Small intestine (tissue), 7 donors: ENCODE results near the gene TNS2. TPM values are rescaled to one million over a fixed set of nuclear protein-coding genes. Genes with fewer than 3 reads are reported as not detected.
"Not testable (repeated sequence)": the region's sequence is repeated elsewhere in the genome, so short reads cannot be mapped to it uniquely, and the experiment has no call there.

Experiments
- DNase-seq, 2 donors: peaks; one replicate each; pipeline versions ENCODE4 v3.0.0 to v3.0.0-alpha.2; 2013
- FAIRE-seq: peaks from 2 replicates; lab custom pipeline; 2012; peaks lifted over from hg19 to GRCh38; lab: Jason Lieb, UNC
- H3K27ac ChIP-seq, 3 donors: one replicate each; pipeline ENCODE4 v1.5.1; 2013; ENCODE audit warnings: low read length in 2 of 3, mild to moderate bottlenecking in 2 of 3, control low read depth in 1 of 3, inconsistent platforms in 1 of 3, low read depth in 1 of 3, moderate library complexity in 1 of 3
- H3K27me3 ChIP-seq, 3 donors: one replicate each; pipeline ENCODE4 v1.6.1; 2013; ENCODE audit warnings: low read length in 3 of 3, inconsistent platforms in 1 of 3; ENCODE audit not compliant: control insufficient read depth in 3 of 3, insufficient read depth in 3 of 3
- H3K36me3 ChIP-seq, 3 donors: one replicate each; pipeline ENCODE4 v1.6.1; 2013; ENCODE audit warnings: low read length in 3 of 3, inconsistent platforms in 1 of 3, low read depth in 1 of 3, mild to moderate bottlenecking in 1 of 3, moderate library complexity in 1 of 3; ENCODE audit not compliant: control insufficient read depth in 3 of 3, insufficient read depth in 2 of 3
- H3K4me1 ChIP-seq, 3 donors: one replicate each; pipeline ENCODE4 v1.6.1; 2013; ENCODE audit warnings: low read length in 2 of 3, inconsistent platforms in 1 of 3, low read depth in 1 of 3, mild to moderate bottlenecking in 1 of 3, moderate library complexity in 1 of 3; ENCODE audit not compliant: control insufficient read depth in 3 of 3, insufficient read depth in 2 of 3
- H3K4me3 ChIP-seq, 3 donors: one replicate each; pipeline ENCODE4 v1.5.1; 2013; ENCODE audit warnings: low read length in 3 of 3, control low read depth in 1 of 3, inconsistent platforms in 1 of 3, low read depth in 1 of 3, mild to moderate bottlenecking in 1 of 3, moderate library complexity in 1 of 3
- H3K9me3 ChIP-seq, 2 donors: one replicate each; pipeline ENCODE4 v1.6.1; 2013; ENCODE audit warnings: low read depth in 1 of 2, low read length in 1 of 2; ENCODE audit not compliant: control insufficient read depth in 2 of 2, insufficient read depth in 1 of 2
- WGBS, 3 donors: extraction: QIAGEN DNeasy Blood & Tissue Kit; methylation state at CpG; one replicate each; pipeline ENCODE4 v1.1.7; 2013; 5-methylcytosine and 5-hydroxymethylcytosine counted together
- polyA plus RNA-seq, 4 donors: library from polyadenylated mRNA; stranded (reverse) in 3 of 4; unstranded in 1 of 4; fragments of 200-250 nt in 3 of 4; fragments of 120-200 nt in 1 of 4; gene quantifications; one replicate each; pipeline versions ENCODE4 v1.2.1 to v1.2.3, GENCODE V29; 2013
- donor health status: healthy with polysubstance abuse.
- donor health status: control.
- donor health status: control.
- donor health status: Bipolar disorder and iron deficiency.
- donor health status: healthy.

Gene TNS2
- polyA plus RNA-seq, 4 donors, result 5.8 to 52.9 (median 25.0) TPM

DNA sequence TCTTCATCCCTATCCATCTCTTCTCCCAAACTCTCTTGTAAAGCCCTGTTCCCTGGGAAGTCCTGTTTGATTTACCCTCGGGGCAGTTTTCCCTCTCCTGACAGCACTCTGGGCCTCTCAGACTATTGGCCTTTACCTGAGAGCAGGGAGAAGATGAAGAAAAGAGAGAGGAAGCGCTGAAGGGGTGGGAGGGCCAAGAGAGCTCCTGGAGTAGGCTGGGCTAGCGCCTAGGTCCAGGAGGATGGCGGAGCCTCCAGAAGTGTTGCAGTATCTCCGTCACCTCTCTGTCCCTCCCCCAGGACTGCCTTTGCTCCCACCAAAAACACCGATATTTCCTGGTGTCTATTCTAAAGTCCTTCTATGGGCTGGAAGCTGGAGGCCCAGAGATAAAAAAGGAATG, 41.9 kb downstream of the TNS2 start:
- no peak for DNase-seq
- H3K27ac ChIP-seq, result no peak overlapping the region
- 70 to 84% (median 77%) methylated on average over 6 of the region's 6 CpGs for WGBS, 3 donors
- H3K9me3 ChIP-seq, result no peaks in the 10 kb centered on the region
- no peak overlapping the region for H3K4me3 ChIP-seq
- FAIRE-seq, result no peak
- peaks cover 0 to 4% (median 0%) of the 10 kb centered on the region in 3 donors for H3K27me3 ChIP-seq
- no peaks in the 10 kb centered on the region for H3K36me3 ChIP-seq
- H3K4me1 ChIP-seq, result peaks cover 0 to 14% (median 2%) of the 10 kb centered on the region in 3 donors

DNA sequence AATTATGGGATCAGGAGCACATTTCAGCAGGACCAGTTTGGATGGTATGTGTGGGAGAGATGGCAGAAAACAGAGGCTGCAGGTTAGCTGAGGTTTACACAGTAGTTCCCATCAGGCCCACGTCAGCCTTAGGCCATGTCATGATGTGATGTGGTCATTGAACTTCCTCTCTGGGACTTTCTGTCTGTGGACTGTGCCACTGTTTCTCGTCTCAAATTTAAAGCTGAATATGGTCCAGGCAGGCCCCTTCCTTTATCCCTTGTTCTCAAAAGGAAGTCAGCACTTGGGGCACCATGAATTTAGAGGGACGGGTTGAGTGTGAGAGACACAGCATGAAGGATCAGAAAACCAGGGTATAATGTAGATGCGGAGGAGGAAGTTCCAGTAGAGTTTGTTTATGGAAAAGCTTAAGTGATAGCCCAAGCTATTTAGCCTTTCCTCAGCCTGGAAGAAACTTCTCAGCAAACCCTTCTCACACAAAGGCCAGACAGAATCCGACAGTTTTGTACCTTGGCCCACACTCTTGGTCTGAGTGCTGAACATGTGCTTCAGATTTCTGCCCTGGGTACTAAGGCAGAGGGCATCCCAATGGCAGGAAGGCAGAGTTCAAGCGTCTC, 44.0 kb downstream of the TNS2 start:
- Histone ChIP-seq H3K4me3 (no peak overlapping the region), H3K27me3 (peaks cover 0 to 14% (median 0%) of the 10 kb centered on the region in 3 donors), H3K4me1 (peaks cover 0 to 33% (median 8%) of the 10 kb centered on the region in 3 donors), H3K9me3 (no peaks in the 10 kb centered on the region), H3K36me3 (no peaks in the 10 kb centered on the region), H3K27ac (peak overlapping the region in 2 of 3 donors; percentile 55 to 69)
- DNase-seq, result no peak
- FAIRE-seq, result no peak
- WGBS, 3 donors, result 52 to 71% (median 71%) methylated on average over 6 of the region's 6 CpGs

- Histone ChIP-seq H3K9me3 (no peaks in the 10 kb centered on the region), H3K27me3 (peaks cover 0 to 14% (median 0%) of the 10 kb centered on the region in 3 donors), H3K4me3 (no peak overlapping the region), H3K4me1 (peaks cover 0 to 38% (median 10%) of the 10 kb centered on the region in 3 donors), H3K36me3 (no peaks in the 10 kb centered on the region), H3K27ac (peak overlapping the region in 2 of 3 donors; percentile 55 to 69)
- FAIRE-seq, result no peak
- DNase-seq, result no peak
- 75 to 77% (median 77%) methylated on average over 6 of the region's 6 CpGs for WGBS, 3 donors
Observed at GRCh38 chr12:53094394-53094787, 44.5 kb downstream of the TNS2 start.

- H3K4me3 ChIP-seq, H3K36me3 ChIP-seq, H3K9me3 ChIP-seq, FAIRE-seq, DNase-seq: not testable (repeated sequence)
- H3K27ac ChIP-seq, result peak overlapping the region in 2 of 3 donors; percentile 8 to 28
- peaks cover 0 to 38% (median 10%) of the 10 kb centered on the region in 3 donors for H3K4me1 ChIP-seq
- WGBS, 3 donors, result 79 to 91% (median 83%) methylated on average over 5 of the region's 5 CpGs
- peaks cover 0 to 14% (median 0%) of the 10 kb centered on the region in 3 donors for H3K27me3 ChIP-seq
Observed at GRCh38 chr12:53094796-53095595, 45.1 kb downstream of the TNS2 start.

GRCh38 chr12:53095596-53095895, 45.7 kb downstream of the TNS2 start:
- peaks cover 0 to 14% (median 0%) of the 10 kb centered on the region in 3 donors for H3K27me3 ChIP-seq
- WGBS, 3 donors, result 93 to 100% (median 96%) methylated on average over 3 of the region's 3 CpGs
- not testable (repeated sequence) for FAIRE-seq, H3K4me3 ChIP-seq, H3K36me3 ChIP-seq, H3K9me3 ChIP-seq, H3K27ac ChIP-seq, DNase-seq
- H3K4me1 ChIP-seq, result peaks cover 0 to 38% (median 10%) of the 10 kb centered on the region in 3 donors

DNA sequence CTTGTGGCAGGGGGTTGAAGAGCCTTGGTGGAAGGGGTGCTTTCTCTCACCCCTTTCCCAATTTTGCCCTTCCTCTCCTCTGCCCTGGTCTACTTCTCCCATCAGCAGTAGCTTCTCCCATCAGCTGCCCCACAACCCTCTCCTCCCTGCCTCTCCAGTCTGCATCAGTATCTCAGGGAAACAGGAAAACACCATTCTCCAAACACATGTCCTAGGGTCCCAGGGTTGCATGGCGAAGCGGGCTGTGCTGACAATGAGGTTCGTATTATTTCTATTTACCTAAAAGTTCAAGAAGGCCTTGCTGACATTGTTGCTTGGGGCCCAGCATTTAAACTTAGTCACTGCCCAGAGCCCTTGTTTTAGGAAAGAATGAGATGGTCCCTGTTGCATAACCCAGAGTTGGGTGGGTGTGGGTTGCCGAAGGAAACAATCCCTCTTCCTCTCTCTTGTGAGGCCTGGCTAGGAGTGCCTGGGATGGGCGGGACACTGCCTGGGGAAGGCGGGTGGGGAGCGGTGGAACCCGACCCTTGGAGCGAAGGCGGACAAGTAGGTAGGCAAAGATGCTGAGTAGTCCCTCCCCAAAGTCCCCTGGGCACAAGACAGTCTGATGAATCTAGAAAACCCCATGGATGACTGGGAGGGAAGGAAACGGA, 46.4 kb downstream of the TNS2 start:
- peaks cover 0 to 38% (median 10%) of the 10 kb centered on the region in 3 donors for H3K4me1 ChIP-seq
- no peaks in the 10 kb centered on the region for H3K36me3 ChIP-seq
- peak overlapping the region in 2 of 3 donors; percentile 62 to 66 for H3K27ac ChIP-seq
- no peak for FAIRE-seq
- H3K4me3 ChIP-seq, result peak overlapping the region in 1 of 3 donors; percentile 55
- WGBS, 3 donors, result 40 to 64% (median 50%) methylated on average over 10 to 11 of the region's 11 CpGs
- no peaks in the 10 kb centered on the region for H3K9me3 ChIP-seq
- peaks cover 0 to 14% (median 0%) of the 10 kb centered on the region in 3 donors for H3K27me3 ChIP-seq
- peak in 1 of 2 donors; percentile 37 for DNase-seq

DNA sequence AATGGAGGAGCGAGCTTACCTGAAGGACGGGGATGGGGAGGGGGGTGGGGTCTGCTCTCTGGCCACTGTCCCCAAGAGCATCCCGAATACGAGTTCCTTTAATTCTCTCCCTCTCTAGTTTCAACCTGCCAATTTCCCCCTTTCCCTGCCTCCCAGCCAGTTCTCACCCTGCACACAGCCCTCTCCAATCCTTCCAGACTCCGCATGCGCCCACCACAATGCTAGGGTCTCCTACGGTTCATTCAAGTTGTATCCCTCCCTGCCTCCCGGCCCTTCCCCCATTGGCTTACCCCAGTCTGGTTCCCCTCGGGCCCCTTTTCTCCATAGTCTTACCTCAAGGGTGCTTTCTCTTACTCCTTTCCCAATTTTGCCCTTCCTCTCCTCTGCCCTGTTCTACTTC, 46.9 kb downstream of the TNS2 start:
- 44 to 61% (median 55%) methylated on average over 9 of the region's 9 CpGs for whole genome bisulfite sequencing, 3 donors
- H3K4me1 ChIP-seq, result peaks cover 0 to 38% (median 10%) of the 10 kb centered on the region in 3 donors
- FAIRE-seq (no peak), DNase-seq (no peak)
- peak overlapping the region in 1 of 3 donors; percentile 55 for H3K4me3 ChIP-seq
- peaks cover 0 to 14% (median 0%) of the 10 kb centered on the region in 3 donors for H3K27me3 ChIP-seq
- no peaks in the 10 kb centered on the region for H3K9me3 ChIP-seq
- H3K36me3 ChIP-seq, result no peaks in the 10 kb centered on the region
- peak overlapping the region in 2 of 3 donors; percentile 62 to 66 for H3K27ac ChIP-seq

GRCh38 chr12:53097207-53097563, 47.3 kb downstream of the TNS2 start:
- Histone ChIP-seq H3K4me3 (peak overlapping the region; percentile 19 to 55 (median 41)), H3K9me3 (no peaks in the 10 kb centered on the region), H3K36me3 (no peaks in the 10 kb centered on the region), H3K4me1 (peaks cover 0 to 43% (median 10%) of the 10 kb centered on the region in 3 donors), H3K27ac (peak overlapping the region in 2 of 3 donors; percentile 62 to 66), H3K27me3 (peaks cover 0 to 14% (median 0%) of the 10 kb centered on the region in 3 donors)
- DNase-seq (peak in 1 of 2 donors; percentile 40), FAIRE-seq (no peak)
- 4 to 16% (median 7%) methylated on average over 9 of the region's 9 CpGs for WGBS, 3 donors
